Measurements from ENCODE around the gene COL15A1.

Gene COL15A1

DNA sequence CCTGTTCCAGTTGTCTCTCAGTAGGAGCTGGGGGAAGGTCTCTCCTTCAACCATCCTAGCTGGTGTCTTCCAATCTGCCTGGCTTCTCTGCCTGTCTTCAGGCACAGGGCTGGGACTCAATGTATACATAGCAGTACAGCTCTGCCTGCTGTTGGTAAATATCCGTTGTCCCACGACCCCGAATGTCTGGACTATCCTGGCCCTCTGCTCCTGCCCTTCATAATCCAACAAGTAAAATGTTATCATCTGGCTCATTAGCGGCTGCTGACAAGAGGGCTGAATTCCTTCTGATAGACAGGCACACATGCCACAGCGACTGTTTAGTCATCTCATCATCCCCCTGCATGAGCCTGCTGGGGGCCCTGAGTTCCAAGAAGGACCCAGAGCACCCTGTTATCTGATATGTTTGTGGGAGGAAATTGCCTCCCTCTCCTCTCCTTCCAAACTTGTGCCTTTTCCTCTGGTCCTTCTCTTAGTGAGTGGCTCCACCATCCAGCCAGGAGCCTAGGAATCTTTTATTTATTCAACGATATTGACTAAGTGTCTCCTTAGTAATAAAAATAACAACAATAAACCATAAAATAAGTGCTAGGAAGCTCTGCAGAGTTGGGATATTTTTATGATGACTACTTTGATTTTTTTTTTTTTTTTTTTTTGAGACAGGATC, 131.7 kb downstream of the COL15A1 start:
- Mint-ChIP-seq H3K27me3 (no peaks in the 10 kb centered on the region), H3K4me3 (no peak overlapping the region), H3K9me3 (ENCODE audit: low read depth) (no peaks in the 10 kb centered on the region), H3K36me3 (no peaks in the 10 kb centered on the region), H3K27ac (no peak overlapping the region), H3K4me1 (ENCODE audit: low read depth) (peaks cover 56% of the 10 kb centered on the region)

DNA sequence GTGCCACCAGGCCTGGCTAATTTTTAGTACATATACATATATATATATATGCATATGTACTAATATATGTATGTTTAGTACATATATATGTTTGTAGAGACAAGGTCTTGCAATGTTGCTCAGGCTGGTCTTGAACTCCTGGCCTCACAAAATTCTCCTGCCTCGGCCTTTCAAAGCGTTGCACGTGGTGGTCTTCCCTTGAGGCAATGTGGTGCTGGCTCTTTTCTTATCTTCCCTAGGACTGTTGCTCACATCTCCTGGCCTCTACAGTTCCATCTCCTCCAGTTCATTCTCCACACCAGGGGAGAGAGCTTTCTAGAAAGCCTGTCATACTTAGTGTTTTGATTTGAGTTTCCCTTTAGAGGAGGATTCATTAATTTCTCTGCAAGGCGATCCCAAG, 132.3 kb downstream of the COL15A1 start:
- Mint-ChIP-seq H3K9me3 (ENCODE audit: low read depth) (no peaks in the 10 kb centered on the region), H3K4me3 (no peak overlapping the region), H3K27ac (peak overlapping the region; percentile 76), H3K4me1 (ENCODE audit: low read depth) (peaks cover 50% of the 10 kb centered on the region), H3K36me3 (no peaks in the 10 kb centered on the region), H3K27me3 (no peaks in the 10 kb centered on the region)

DNA sequence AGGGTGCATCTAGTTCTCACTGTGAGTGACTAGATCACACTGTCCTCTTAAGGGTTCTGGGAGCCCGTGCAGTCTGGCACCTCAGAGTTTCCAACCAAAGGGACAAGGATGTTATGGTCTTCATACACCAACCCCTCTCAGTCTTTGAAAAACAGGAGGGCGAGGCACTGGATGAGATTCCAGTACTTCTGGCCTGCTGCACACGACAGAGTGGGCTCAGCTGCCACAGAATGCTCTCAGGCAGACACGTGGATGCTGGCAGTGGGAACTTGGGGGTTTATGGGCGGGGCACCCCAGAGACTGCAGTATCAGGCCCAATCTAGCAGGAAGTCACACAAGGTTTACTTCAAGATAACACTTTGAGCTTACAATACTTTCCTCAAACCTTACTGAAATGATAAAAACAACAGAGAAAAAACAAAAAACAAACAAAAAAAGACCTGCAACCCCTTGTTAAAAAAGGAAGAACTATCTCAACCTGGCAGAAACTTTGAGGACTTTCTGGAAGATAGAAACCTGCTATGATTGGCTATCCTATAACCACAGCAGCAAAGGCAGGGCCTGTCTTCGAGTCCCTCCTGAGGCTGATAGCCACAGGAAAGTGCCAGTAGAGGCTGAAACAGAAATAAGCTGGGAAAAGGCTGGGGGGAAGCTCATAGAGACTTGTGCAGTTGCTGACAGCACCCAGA, 132.9 kb downstream of the COL15A1 start:
- peak overlapping the region; percentile 76 for H3K27ac Mint-ChIP-seq
- peaks cover 45% of the 10 kb centered on the region for H3K4me1 Mint-ChIP-seq (ENCODE audit: low read depth)
- no peaks in the 10 kb centered on the region for H3K27me3 Mint-ChIP-seq
- H3K4me3 Mint-ChIP-seq, result peak overlapping the region; percentile 18
- no peaks in the 10 kb centered on the region for H3K36me3 Mint-ChIP-seq
- H3K9me3 Mint-ChIP-seq (ENCODE audit: low read depth), result no peaks in the 10 kb centered on the region

DNA sequence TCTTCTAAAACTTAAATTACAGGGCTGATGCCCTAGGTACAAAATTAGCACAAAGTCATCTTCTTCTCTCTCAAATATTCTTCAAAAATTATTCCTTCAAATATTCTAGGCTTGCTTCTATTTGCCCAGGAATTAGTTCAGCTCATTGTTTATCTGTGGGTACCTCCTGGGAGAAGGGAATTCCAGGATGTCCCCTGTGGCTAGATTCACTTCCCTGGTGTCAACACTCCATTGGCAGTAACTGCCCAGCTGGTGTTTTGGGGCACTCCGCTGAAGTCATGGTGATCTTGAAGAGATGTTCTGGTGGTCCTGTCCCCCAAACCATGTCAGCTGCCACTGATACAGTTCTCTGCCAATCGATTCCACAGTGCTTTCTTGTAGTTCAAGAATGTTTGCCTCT, 135.0 kb downstream of the COL15A1 start:
- Mint-ChIP-seq H3K4me1 (ENCODE audit: low read depth) (peaks cover 41% of the 10 kb centered on the region), H3K27ac (no peak overlapping the region), H3K9me3 (ENCODE audit: low read depth) (no peaks in the 10 kb centered on the region), H3K36me3 (no peaks in the 10 kb centered on the region), H3K27me3 (no peaks in the 10 kb centered on the region), H3K4me3 (no peak overlapping the region)

DNA sequence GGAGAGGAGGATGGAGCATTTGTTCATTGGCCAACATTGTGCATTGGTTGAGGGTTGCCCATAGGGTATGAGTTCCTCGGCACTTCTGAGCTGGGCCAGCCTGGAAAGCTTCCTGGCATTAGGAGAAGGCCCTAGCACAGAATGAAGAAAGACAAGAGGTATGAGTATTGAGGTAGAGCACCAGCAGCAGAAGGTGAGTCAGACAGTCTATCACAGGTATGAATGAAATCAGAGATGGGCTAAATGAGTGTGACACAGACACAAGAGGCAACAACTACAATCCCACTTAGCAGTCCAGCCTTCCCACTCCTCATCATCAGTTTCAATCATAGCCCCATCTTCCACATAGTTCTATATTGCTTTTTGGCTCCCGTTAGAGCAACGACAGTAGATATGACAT, 135.8 kb downstream of the COL15A1 start:
- Mint-ChIP-seq H3K4me3 (no peak overlapping the region), H3K4me1 (ENCODE audit: low read depth) (peaks cover 38% of the 10 kb centered on the region), H3K27ac (no peak overlapping the region), H3K36me3 (no peaks in the 10 kb centered on the region), H3K27me3 (no peaks in the 10 kb centered on the region), H3K9me3 (ENCODE audit: low read depth) (no peaks in the 10 kb centered on the region)

DNA sequence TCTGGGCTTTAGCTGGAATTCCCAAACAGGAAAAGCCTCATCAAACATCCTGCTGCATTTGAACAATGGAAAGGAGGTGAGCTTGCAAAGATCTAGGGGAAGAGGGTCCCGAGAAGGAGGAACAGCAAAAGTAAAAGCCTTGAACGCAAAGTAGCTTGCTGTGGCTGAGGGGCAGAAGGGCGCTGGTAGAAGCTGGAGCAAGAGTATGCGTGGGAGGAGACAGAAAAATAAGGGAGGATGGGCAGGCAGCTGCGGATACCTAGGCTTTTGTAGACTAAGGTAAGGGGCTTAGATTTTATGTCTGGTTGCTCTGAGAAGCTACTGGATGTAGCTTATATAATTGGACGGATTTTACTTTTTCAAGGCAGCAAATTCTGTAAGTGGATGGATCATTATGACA, 139.3 kb downstream of the COL15A1 start:
- Mint-ChIP-seq H3K4me3 (no peak overlapping the region), H3K4me1 (ENCODE audit: low read depth) (peaks cover 17% of the 10 kb centered on the region), H3K27ac (no peak overlapping the region), H3K27me3 (no peaks in the 10 kb centered on the region), H3K36me3 (no peaks in the 10 kb centered on the region), H3K9me3 (ENCODE audit: low read depth) (no peaks in the 10 kb centered on the region)

DNA sequence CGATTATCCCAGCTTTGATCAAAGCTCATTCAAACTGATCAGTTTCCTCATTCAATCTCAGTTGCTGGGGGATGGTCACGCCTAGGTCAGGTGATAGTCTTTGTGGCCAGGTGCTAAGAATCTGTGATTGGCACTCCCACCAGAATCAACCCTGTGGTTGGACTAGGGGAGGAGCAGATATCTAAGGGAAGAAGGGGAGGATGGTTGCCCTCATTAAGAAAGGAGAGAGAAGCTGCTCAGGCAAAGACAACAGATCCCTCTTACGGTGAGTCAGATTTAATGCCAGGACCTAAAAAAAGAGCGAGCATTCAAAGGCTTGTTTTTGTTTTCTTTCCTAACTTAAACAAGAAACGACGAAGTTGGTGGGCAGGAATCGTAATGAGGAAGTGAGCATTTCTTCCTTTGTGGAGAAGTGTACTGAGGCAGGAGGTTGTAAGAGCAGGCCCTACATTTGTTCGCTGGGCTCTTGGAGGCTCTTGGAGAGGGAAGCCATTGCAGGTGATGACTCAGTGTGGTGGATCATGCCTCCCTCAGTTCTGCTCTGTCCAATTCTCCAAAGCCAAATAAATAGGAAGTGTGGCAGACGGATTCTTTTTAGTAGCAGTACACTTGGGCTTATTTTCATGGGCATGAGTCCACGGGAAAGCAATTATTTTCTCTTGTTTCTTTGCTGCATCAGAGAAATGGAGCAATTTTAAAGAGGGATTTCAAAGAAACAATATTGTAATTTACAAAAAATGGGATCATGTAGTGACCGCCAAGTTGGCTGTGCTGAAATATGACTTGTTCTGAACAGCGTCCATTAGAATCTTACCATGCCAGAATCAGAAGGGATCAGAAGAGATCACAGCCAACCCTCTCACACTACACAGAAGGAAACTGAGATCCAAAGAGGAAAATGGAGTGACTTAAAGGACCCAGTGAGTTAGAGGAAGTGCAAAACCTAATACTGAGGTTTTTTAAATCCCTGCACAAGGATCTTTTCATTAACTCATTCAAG, 142.5 kb downstream of the COL15A1 start:
- Mint-ChIP-seq H3K27me3 (no peaks in the 10 kb centered on the region), H3K4me3 (no peak overlapping the region), H3K4me1 (ENCODE audit: low read depth) (peaks cover 14% of the 10 kb centered on the region), H3K9me3 (ENCODE audit: low read depth) (no peaks in the 10 kb centered on the region), H3K36me3 (no peaks in the 10 kb centered on the region), H3K27ac (no peak overlapping the region)

DNA sequence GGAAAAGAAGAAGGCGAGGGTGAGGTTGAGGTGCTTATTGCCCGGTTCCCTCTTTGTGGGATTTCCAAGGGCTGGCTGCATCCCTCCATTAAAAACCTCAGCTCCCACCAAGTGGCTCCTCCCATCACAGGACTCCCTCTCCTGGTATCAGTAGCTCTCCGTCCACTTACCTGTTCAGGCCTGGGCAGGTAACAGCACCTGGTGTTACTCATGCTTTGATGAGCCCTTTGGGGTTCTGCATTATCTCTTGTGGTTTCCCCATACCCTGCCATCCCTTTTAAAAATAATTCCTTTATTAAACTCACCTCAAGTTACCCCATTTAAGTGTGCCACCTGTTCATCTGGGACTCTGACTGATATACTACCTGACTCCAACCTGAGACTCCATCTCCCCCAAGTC, 143.8 kb downstream of the COL15A1 start:
- no peak overlapping the region for H3K27ac Mint-ChIP-seq
- no peaks in the 10 kb centered on the region for H3K36me3 Mint-ChIP-seq
- H3K4me3 Mint-ChIP-seq, result no peak overlapping the region
- H3K4me1 Mint-ChIP-seq (ENCODE audit: low read depth), result peaks cover 24% of the 10 kb centered on the region
- H3K27me3 Mint-ChIP-seq, result no peaks in the 10 kb centered on the region
- no peaks in the 10 kb centered on the region for H3K9me3 Mint-ChIP-seq (ENCODE audit: low read depth)

DNA sequence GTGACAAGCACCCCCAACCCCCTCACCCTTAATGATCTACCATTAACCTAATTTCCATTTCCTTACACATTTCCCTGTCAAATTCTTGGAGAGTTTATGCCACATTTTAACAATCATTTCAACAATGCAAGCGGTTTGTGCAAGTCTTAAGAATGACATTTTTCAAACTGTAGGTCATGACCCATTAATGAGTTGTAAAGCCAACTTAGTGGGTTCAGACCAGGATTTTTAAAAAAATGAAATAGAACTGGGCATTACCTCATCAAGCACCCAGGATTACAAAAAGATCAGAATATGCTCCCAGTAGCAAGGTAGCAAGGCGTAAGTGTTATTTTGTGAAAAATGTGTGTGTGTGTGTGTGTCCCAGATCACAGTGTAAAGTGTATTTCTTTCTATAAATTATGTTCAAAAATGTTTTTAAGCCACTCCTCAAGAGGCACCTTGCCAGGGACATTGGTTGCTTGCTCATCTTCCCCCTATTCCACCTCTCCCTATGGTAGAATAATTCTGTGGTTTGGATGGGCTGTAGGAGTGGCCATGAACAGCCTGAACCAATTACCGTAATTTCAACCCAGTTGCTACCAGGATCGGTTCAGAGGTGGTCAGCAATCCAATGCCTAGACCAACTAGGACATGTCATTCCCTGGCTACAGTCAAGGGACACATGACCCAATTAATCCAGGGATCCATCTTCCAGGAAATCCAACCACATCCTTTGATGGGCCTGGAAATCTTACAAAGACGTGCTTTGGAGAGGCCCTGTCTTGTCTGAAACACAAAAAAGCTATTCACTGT, 146.8 kb downstream of the COL15A1 start:
- Mint-ChIP-seq H3K27ac (no peak overlapping the region), H3K36me3 (no peaks in the 10 kb centered on the region), H3K9me3 (ENCODE audit: low read depth) (no peaks in the 10 kb centered on the region), H3K4me1 (ENCODE audit: low read depth) (peaks cover 36% of the 10 kb centered on the region), H3K4me3 (no peak overlapping the region), H3K27me3 (no peaks in the 10 kb centered on the region)

DNA sequence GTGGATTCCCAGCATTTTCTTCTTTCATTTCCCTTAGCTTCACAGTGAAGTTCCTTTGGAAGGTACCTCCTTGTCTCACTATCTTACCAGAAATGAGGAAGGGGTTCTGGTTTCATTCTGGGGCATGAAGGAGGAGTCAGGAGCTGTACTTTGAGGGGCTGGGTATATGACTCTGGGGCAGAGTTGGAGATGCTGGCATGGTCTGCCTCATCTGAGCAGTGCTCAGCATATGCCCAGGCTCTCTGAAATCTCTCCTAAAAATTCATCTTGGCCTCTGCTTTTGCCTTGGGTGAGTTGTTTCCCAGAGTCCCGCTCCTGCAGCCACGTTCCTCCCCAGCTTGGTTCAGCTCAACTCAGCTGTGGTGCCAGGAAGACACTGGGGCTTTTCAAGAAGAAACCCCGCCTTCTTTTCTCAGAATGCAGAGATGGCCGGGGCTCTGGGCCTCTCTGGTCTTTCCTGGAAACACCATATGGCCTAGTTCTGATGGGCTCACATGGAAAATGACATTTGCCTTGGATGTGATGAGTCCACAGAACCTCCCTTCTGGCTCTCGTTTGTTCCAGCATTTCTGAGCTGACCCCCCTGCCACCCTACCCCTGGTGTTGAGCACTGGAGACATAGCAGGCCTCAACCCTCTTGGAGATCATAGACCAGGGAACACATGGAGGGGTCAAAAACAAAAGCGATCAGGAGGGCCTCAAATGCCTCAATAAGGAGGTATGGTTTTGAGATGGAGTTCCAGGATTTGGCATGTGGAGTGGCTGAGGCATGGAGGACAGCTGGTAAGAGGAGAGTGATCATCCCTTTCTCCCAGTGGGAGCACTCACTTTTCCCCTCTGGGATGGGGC, 149.2 kb downstream of the COL15A1 start:
- H3K27me3 Mint-ChIP-seq, result no peaks in the 10 kb centered on the region
- no peaks in the 10 kb centered on the region for H3K36me3 Mint-ChIP-seq
- H3K4me1 Mint-ChIP-seq (ENCODE audit: low read depth), result peaks cover 35% of the 10 kb centered on the region
- no peaks in the 10 kb centered on the region for H3K9me3 Mint-ChIP-seq (ENCODE audit: low read depth)
- no peak overlapping the region for H3K4me3 Mint-ChIP-seq
- H3K27ac Mint-ChIP-seq, result no peak overlapping the region

DNA sequence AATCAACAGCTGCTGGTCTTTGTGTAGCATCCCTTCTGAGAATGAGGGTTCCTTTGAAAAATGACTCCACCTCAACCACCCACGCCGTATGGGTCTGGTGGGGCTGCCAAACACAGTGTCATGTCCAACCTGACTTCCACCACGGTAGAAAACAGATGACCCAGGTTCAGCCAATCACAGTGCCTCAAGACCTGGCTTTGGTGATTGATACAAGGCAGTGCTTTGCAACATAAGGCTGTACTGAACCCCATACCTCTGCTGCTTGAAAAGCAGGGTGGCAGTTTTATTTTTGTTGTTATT, 149.7 kb downstream of the COL15A1 start:
- H3K27me3 Mint-ChIP-seq, result no peaks in the 10 kb centered on the region
- no peaks in the 10 kb centered on the region for H3K9me3 Mint-ChIP-seq (ENCODE audit: low read depth)
- H3K36me3 Mint-ChIP-seq, result no peaks in the 10 kb centered on the region
- H3K27ac Mint-ChIP-seq, result no peak overlapping the region
- no peak overlapping the region for H3K4me3 Mint-ChIP-seq
- H3K4me1 Mint-ChIP-seq (ENCODE audit: low read depth), result peaks cover 35% of the 10 kb centered on the region

DNA sequence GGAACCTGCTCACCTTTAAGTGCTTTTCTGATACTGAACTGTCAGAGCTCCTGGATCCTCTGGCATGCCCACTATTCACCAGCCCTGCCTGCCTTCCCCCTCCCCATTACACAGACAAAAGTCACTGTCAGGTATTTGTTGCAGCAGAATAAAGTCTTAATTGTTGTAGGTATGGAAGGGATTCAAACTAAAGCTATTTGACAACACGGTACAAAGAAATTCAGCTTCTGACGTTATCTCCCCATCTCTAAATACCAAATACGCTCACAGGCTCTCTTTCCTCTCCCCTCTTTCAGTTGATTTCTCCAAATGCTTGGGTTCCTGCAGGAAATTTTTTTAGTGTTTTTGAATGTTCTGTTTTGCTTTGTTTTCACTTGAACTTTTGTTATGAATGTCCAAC, 151.9 kb downstream of the COL15A1 start:
- no peak overlapping the region for H3K27ac Mint-ChIP-seq
- peaks cover 43% of the 10 kb centered on the region for H3K4me1 Mint-ChIP-seq (ENCODE audit: low read depth)
- no peaks in the 10 kb centered on the region for H3K36me3 Mint-ChIP-seq
- no peaks in the 10 kb centered on the region for H3K9me3 Mint-ChIP-seq (ENCODE audit: low read depth)
- no peak overlapping the region for H3K4me3 Mint-ChIP-seq
- H3K27me3 Mint-ChIP-seq, result no peaks in the 10 kb centered on the region

DNA sequence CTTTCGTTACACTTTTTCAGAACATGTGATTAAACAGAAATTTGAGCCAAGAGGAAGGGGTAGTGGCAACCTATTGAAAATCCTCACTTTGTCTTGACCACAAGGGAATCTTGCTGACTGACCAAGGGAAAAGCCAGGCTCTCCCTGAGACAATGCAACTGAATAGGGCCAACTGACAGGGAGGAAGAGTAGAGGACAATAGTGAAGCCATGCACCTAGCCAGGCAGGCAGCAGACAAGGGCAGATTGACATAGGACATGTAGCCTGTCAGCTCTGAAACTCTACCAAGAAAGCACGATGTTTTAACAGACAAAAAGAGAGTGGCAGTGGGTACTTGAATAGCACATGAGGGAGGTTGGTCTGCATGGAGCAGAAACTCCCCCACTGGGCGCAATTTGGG, 152.7 kb downstream of the COL15A1 start:
- Mint-ChIP-seq H3K4me3 (no peak overlapping the region), H3K27ac (no peak overlapping the region), H3K36me3 (no peaks in the 10 kb centered on the region), H3K9me3 (ENCODE audit: low read depth) (no peaks in the 10 kb centered on the region), H3K4me1 (ENCODE audit: low read depth) (peaks cover 39% of the 10 kb centered on the region), H3K27me3 (no peaks in the 10 kb centered on the region)

All from activated naive CD8-positive, alpha-beta T cell (primary cell).